ENCODE data around the gene LARP4B. TPM values are rescaled to one million over a fixed set of nuclear protein-coding genes. Genes with fewer than 3 reads are reported as not detected.
A peak's percentile ranks its signal among the peaks of the same experiment; 100 is the strongest.

LARP4B gene
- total RNA-seq, 1 donor from 2014 or later: 101 TPM

DNA sequence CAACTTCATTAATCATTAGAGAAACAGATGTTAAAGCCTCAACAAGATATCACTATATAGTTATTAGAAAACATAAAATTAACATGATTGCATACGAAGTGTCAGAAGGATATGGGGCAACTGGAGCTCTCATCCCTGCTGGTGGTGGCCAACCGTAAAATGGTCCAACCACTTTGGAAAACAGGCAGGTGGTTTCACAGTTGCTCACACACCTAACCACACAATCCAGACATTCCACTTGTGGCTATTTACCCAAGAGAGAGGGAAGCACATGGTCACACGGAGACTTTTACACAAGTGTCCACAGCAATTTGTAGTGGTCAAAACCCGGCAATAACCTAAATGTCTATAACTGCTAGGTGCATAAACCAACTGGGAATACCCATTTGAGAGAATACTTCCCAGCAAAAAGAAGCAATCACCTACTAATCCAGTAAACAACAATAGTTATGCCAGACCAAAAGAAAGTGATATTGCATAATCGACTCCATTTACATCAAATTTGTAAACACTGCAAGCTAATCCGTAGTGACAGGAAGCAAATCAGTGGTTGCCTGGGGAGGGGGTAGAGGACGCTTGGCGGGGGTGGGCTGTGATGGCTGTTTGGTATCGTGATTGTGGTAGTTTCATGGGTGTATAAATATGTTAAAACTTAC lies 91.8 kb downstream of the LARP4B start:
- H3K36me3 ChIP-seq (ENCODE audit: insufficient read depth, low read length): peaks cover 27% of the 10 kb centered on the region
- peaks cover 10% of the 10 kb centered on the region for H3K4me1 ChIP-seq (ENCODE audit: insufficient read depth, low read length)
- H2AFZ ChIP-seq (ENCODE audit: low read depth, low read length): no peak overlapping the region
- no peak overlapping the region for H3K9ac ChIP-seq (ENCODE audit: low read length)
- Mint-ChIP-seq H3K27me3 (ENCODE audit: low read depth, unreplicated experiment) (no peaks in the 10 kb centered on the region), H3K9me3 (ENCODE audit: unreplicated experiment) (no peaks in the 10 kb centered on the region), H3K27ac (ENCODE audit: unreplicated experiment) (no peak overlapping the region), H3K4me3 (ENCODE audit: unreplicated experiment) (no peak overlapping the region), H3K4me1 (ENCODE audit: low read depth, unreplicated experiment) (peaks cover 15% of the 10 kb centered on the region), H3K36me3 (ENCODE audit: low read depth, unreplicated experiment) (peaks cover 37% of the 10 kb centered on the region)
- H3K79me2 ChIP-seq (ENCODE audit: insufficient read depth, low read length): peaks cover 59% of the 10 kb centered on the region
- H3K4me3 ChIP-seq (ENCODE audit: insufficient read depth, low read depth, low read length): no peak overlapping the region
- H4K20me1 ChIP-seq (ENCODE audit: insufficient read depth, low read length): peaks cover 31% of the 10 kb centered on the region
- TF ChIP-seq, protein P1, sequence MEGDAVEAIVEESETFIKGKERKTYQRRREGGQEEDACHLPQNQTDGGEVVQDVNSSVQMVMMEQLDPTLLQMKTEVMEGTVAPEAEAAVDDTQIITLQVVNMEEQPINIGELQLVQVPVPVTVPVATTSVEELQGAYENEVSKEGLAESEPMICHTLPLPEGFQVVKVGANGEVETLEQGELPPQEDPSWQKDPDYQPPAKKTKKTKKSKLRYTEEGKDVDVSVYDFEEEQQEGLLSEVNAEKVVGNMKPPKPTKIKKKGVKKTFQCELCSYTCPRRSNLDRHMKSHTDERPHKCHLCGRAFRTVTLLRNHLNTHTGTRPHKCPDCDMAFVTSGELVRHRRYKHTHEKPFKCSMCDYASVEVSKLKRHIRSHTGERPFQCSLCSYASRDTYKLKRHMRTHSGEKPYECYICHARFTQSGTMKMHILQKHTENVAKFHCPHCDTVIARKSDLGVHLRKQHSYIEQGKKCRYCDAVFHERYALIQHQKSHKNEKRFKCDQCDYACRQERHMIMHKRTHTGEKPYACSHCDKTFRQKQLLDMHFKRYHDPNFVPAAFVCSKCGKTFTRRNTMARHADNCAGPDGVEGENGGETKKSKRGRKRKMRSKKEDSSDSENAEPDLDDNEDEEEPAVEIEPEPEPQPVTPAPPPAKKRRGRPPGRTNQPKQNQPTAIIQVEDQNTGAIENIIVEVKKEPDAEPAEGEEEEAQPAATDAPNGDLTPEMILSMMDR (IDR thresholded peaks at IDR 0.05; ENCODE audit: insufficient read depth, low read depth, low read length): no peak
- TF ChIP-seq EZH2 (IDR thresholded peaks at IDR 0.05; ENCODE audit: insufficient read depth, low read length): no peak
- FAIRE-seq: no peak
- no peak overlapping the region for H3K27ac ChIP-seq (ENCODE audit: low read depth, low read length)
- no peak overlapping the region for H3K4me2 ChIP-seq (ENCODE audit: low read length)
- no peaks in the 10 kb centered on the region for H3K9me3 ChIP-seq (ENCODE audit: insufficient read depth, low read depth, low read length)
- peak; percentile 44 for DNase-seq (ENCODE audit: low read depth)
- H3K27me3 ChIP-seq (ENCODE audit: insufficient read depth, low read length): no peaks in the 10 kb centered on the region

DNA sequence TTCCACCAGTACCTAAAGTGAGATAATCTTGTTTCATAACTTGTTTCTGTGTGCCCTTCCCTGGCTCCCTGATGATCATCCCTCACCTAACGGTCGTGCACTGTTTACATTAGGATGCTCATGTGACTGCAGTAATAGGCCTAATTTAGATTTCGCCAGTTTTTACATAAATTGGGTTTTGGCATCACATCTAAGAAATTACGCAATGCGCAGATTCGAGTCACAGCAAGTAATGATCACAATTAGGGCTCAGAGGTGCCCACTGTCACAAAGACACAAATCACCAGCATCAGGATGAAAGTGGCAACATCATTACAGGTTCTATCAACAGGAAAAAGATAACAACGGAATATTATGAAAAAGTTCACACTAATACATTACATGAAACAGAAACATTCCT lies 94.7 kb downstream of the LARP4B start:
- no peak overlapping the region for H3K27ac ChIP-seq (ENCODE audit: low read depth, low read length)
- DNase-seq (ENCODE audit: low read depth) (no peak), FAIRE-seq (no peak)
- no peaks in the 10 kb centered on the region for H3K9me3 ChIP-seq (ENCODE audit: insufficient read depth, low read depth, low read length)
- no peak overlapping the region for H3K4me2 ChIP-seq (ENCODE audit: low read length)
- H3K4me1 Mint-ChIP-seq (ENCODE audit: low read depth, unreplicated experiment): peaks cover 6% of the 10 kb centered on the region
- no peak overlapping the region for H3K4me3 Mint-ChIP-seq (ENCODE audit: unreplicated experiment)
- peaks cover 24% of the 10 kb centered on the region for H4K20me1 ChIP-seq (ENCODE audit: insufficient read depth, low read length)
- no peak for TF ChIP-seq EZH2 (IDR thresholded peaks at IDR 0.05; ENCODE audit: insufficient read depth, low read length)
- TF ChIP-seq, protein P1 (IDR thresholded peaks at IDR 0.05; ENCODE audit: insufficient read depth, low read depth, low read length): no peak
- H3K36me3 ChIP-seq (ENCODE audit: insufficient read depth, low read length): peaks cover 20% of the 10 kb centered on the region
- no peak overlapping the region for H3K9ac ChIP-seq (ENCODE audit: low read length)
- H3K27ac Mint-ChIP-seq (ENCODE audit: unreplicated experiment): no peak overlapping the region
- no peak overlapping the region for H3K4me3 ChIP-seq (ENCODE audit: insufficient read depth, low read depth, low read length)
- no peaks in the 10 kb centered on the region for H3K27me3 Mint-ChIP-seq (ENCODE audit: low read depth, unreplicated experiment)
- H3K4me1 ChIP-seq (ENCODE audit: insufficient read depth, low read length): no peaks in the 10 kb centered on the region
- H3K27me3 ChIP-seq (ENCODE audit: insufficient read depth, low read length): no peaks in the 10 kb centered on the region
- no peak overlapping the region for H2AFZ ChIP-seq (ENCODE audit: low read depth, low read length)
- peaks cover 58% of the 10 kb centered on the region for H3K79me2 ChIP-seq (ENCODE audit: insufficient read depth, low read length)
- H3K36me3 Mint-ChIP-seq (ENCODE audit: low read depth, unreplicated experiment): peaks cover 31% of the 10 kb centered on the region
- no peaks in the 10 kb centered on the region for H3K9me3 Mint-ChIP-seq (ENCODE audit: unreplicated experiment)

DNA sequence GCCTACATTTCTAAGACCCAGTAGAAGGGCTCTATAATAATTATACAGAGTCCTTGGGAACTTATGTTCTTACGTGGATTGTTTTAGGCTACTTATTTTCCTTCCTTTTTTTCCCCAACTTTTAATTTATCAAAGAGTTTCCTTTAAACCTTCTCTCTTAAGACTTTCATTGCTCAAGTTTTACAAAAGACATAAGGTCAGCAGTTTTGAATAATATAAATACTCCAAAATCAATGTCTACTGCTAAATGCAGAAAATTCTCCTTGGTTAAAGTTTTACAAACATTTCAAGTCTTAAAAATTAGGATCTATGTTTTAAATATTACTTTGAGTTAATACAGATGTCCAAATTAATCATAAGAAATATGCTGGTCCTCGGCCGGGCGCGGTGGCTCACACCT lies 97.0 kb downstream of the LARP4B start:
- H3K27ac ChIP-seq (ENCODE audit: low read depth, low read length): no peak overlapping the region
- no peak overlapping the region for H2AFZ ChIP-seq (ENCODE audit: low read depth, low read length)
- TF ChIP-seq, protein P1 (IDR thresholded peaks at IDR 0.05; ENCODE audit: insufficient read depth, low read depth, low read length): no peak
- no peak for TF ChIP-seq EZH2 (IDR thresholded peaks at IDR 0.05; ENCODE audit: insufficient read depth, low read length)
- H3K4me1 ChIP-seq (ENCODE audit: insufficient read depth, low read length): no peaks in the 10 kb centered on the region
- H3K36me3 ChIP-seq (ENCODE audit: insufficient read depth, low read length): peaks cover 24% of the 10 kb centered on the region
- peaks cover 6% of the 10 kb centered on the region for H3K4me1 Mint-ChIP-seq (ENCODE audit: low read depth, unreplicated experiment)
- no peak overlapping the region for H3K4me3 Mint-ChIP-seq (ENCODE audit: unreplicated experiment)
- no peaks in the 10 kb centered on the region for H3K9me3 Mint-ChIP-seq (ENCODE audit: unreplicated experiment)
- DNase-seq (ENCODE audit: low read depth) (no peak), FAIRE-seq (no peak)
- H3K27me3 ChIP-seq (ENCODE audit: insufficient read depth, low read length): no peaks in the 10 kb centered on the region
- H4K20me1 ChIP-seq (ENCODE audit: insufficient read depth, low read length): peaks cover 28% of the 10 kb centered on the region
- no peak overlapping the region for H3K27ac Mint-ChIP-seq (ENCODE audit: unreplicated experiment)
- H3K79me2 ChIP-seq (ENCODE audit: insufficient read depth, low read length): peaks cover 50% of the 10 kb centered on the region
- no peak overlapping the region for H3K4me3 ChIP-seq (ENCODE audit: insufficient read depth, low read depth, low read length)
- H3K9ac ChIP-seq (ENCODE audit: low read length): no peak overlapping the region
- no peaks in the 10 kb centered on the region for H3K27me3 Mint-ChIP-seq (ENCODE audit: low read depth, unreplicated experiment)
- no peaks in the 10 kb centered on the region for H3K9me3 ChIP-seq (ENCODE audit: insufficient read depth, low read depth, low read length)
- no peak overlapping the region for H3K4me2 ChIP-seq (ENCODE audit: low read length)
- peaks cover 19% of the 10 kb centered on the region for H3K36me3 Mint-ChIP-seq (ENCODE audit: low read depth, unreplicated experiment)

Measured in astrocyte (in vitro differentiated cells and primary cell).